ENCODE measurements around the gene DIAPH3.

Gene DIAPH3

DNA sequence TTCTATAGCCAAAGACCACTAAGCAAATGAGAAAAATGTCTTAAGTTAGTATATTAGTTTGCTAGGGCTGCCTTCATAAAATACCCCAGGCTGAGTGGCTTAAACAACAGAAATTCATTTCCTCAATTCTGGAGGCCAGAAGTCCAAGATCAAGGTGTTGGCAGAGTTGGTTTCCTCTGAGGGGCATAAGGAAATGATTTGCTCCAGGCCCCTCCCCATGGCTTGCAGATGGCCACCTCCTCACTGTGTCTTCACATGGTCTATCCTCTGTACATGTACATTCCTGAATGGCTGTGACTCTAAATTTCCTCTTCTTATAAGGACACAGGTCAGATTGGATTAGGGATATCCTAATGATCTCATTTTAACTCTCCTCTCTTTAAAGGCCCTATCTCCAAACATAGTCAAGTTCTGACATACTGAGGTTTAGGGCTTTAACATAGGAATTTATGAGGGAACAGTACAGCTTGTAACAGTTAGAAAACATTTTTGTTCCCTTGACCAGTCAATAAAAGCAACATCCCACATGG is 307.4 kb downstream of the DIAPH3 start:
- DNase-seq: no peak

DNA sequence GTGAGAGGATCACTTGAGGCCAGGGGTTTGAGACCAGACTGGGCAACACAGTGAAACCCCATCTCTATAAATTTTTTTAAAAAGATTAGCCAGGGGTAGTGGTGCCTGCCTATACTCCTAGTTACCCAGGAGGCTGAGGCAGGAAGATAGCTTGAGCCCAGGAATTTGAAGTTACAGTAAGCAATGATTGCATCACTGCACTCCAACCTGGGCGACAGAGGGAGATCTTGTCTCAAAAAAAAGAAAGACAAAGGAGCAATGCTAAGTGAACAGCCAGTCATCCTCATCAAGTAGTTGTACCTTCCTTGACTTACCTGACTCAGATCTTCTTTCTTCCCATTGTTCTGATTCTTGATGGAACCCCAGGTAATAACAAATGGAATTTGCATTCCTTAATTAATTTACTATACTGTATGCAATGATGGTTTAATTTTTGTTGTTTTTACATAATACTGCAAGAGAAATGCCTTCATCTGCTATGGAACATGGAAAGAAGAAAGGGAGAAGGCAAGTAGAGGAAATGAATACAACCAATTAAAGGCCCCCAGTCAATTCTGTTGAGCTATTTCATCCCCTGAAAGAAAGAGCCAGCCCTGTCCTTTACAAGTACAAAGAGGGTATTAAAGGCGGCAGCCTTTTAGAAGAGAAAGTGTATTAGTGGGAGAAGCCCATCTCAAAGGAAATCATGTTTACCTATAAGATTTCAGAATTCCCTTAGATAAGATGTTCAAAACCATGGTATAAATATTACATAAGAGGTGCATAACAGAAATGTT is 316.7 kb downstream of the DIAPH3 start:
- no peak for DNase-seq

DNA sequence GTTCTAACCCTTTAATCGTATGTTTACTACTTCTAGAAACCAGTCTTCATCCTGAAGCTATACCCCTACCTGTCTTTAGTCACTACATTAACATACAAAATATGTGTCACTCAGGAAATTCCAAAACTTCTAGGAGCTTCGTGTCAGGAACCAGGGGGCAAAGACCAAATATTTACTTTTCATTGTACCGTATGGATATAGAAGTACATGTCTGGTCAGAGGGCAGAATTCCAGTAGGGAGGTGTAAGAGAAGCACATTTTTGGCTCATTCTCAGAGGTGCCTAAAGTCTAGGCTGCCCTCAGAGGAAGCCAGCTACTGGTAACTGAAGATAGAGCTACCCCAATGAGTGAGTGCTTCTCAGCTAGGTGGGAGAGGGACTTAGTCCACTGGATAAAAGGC is 320.7 kb downstream of the DIAPH3 start:
- DNase-seq: no peak

DNA sequence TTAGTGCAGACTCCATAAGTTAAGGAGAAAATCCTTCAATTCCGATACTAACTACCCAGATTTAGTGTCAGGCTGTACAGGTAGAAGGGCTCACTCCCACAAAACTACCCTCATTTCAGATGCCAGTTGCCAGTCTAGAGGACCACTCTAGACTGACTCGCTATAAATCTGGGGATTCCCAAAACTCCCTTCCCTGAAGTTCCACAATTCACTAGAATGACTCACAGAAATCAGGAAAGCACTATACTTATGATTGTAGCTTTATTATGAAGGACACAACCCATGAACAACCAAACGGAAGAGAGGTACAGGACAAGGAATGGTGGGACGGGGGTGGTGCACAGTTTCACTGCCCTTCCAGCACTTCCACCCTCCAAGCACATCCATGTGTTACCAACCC is 321.2 kb downstream of the DIAPH3 start:
- no peak for DNase-seq

DNA sequence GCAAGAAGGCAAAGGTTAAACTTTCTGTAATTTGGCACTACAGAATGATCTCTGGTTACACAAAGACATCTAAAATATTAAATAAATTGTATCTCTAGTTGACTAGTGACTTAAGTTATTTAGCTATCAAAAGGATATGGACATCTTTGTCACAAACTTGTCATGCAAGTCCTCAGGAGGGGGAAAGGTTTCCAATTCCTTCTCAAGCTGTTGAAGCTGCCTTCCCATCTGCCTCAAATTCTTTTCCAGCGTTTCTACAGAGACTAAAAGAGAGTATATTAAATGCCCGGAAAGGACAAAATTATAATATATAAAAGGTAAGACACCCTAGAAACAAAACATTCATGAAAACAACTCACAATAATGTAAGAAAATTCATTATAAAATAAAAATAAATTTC is 324.5 kb downstream of the DIAPH3 start:
- DNase-seq: no peak

DNA sequence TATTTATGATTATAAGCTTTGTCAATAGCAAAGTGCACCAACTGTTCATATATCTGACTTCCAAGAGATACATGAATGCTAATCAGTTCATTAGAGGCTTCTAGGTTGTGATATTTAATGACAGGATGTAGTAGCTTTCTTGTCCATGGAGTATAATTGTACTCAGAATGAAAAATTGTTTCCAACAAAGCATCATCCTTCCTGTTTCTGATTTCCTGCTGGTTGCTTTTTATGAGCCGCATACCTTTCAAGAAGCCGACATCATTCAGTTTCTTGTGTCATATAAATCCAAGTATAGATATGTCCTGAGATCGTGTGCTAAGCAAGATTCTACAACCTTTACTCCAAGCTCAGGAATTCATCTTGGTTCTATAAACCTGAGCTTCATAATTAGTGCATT is 326.6 kb downstream of the DIAPH3 start:
- DNase-seq: no peak

DNA sequence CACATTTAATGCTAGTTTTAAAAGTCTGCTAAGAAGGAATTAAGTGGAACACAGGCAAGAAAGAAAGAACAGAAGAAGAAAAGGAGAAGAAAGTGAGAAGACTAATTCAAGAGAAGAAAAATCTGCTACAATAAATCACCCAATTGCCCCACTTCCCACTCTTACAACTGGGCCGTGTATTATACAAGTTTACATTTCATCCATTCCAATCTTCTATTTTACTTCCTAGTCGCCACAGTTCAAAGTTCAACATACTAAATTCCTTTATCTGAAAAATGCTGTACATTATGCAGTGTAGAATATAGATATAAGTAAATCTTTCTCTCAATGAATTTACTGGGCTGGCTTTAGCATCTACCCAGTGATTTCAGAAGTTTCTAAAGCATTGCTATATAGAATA is 328.2 kb downstream of the DIAPH3 start:
- DNase-seq: no peak

DNA sequence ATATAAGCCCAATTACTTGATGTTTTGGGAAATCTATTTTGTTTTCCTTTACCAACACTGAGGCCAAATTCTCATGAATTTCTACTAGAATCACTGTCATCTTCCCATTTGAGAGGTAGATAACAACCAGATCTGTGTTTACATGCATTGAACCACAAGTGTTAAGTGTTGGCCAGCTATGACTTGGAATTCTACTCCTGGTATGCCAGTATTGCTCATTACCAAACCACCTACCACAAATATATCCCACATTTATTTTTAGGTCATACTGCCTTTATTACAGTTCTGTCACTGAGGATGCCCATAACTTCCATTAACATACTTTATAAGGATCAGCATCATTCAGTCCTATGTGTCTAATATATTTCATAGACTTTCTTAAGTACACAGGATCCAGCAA is 328.9 kb downstream of the DIAPH3 start:
- no peak for DNase-seq

DNA sequence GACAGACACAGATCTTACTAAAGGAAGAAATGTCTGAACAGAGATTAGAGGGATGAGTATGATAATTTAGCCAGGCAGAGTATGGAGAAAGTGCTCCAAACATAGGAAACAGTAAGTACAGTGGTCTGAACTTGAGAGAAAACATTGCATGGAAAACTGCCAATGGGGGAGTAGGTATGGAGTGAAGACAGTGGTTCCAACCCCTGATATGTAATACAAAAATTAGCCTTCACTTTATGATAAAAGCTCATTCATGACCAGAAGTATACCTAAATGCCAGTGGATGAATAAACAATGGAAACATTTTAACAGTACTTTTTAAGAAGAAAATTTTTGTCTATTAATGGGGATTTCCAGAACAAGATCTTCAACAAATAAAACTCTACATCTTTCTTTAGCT is 334.0 kb downstream of the DIAPH3 start:
- DNase-seq: no peak

DNA sequence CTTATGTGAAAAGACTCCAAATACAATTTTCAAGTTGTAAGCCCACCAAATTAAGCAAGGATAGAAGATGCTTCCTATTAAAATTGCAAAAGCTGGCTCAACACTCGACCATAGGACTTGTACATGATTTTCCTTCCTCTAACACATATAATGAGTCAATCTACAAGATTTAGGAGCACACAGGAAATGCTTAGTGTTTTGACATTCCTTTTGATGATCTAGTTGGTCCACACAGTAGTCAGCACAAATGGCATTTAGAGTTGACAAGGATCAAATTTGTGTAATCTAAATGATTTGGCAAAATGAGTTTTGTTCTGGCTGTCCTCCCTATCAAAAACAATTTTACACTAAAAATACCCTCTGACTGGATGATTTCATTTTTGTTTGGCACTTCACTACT is 340.2 kb downstream of the DIAPH3 start:
- no peak for DNase-seq

DNA sequence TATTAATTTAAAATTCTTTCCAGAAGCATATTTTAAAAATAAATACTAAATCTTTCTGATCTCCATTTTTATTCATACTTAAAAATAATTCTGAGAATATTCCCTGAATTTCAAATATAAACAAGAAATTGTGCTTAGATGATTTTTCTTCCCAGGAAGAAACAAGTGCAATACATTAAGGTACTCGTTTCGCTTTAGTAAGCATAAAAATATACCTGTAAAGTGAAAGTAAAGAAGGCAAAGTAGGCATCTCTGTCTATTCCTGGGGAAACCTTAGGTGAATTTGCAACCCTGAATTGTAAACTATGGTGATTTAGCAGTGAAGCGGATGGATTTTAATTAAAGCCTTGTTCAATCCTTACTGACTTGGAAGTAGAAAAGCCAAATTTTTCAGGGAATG is 354.2 kb downstream of the DIAPH3 start:
- DNase-seq: no peak

DNA sequence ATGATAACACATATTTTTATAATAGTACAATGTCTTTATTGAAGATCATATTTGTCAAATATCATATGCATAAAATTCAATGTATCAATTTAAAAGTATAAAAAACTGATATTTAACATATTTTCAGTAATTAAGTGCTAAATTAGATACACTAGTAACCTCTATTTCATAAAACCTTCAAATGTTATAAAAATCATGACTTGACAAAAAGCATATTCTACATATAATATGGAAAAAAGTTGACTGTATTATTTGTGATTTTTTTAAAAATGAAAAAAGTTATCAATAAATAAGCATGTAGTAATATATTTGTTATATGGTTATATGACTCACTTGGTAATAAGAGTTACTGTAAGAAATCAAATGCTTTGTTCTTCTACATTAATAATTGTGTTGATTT is 356.9 kb downstream of the DIAPH3 start:
- no peak for DNase-seq

DNA sequence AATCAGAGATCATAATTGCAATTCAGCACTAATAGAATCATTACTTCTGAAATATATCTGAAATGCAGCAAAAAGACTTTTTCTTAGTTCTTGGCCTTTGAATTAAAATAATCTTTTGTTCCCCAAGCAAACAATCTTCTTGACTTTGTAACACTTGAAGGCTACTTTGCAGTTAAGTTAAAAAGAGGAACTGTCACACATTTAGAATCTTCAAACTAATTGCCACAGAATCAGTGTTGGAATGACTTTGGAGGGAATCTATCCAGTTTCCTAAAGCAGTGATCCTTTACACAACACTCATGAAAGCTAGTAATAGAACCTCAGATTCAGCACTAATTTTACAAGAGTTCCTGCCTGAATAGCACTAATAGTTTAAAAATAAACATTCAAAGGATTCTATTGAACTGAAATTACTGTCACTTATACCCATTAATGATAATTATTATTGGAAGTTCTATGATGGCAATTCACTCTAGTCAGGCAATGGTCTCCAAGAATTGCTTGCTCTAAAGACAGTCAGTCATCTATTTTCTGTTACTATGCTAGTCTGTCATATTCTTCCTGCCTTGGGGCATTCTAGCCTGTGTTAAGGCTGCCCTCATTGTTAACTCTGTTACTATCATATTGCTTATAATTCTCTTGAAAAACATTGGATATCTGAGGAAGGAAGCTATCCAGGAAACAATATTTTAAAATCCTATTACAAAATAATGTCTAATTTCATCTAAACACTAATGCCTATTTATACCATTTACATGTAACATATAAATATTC is 362.4 kb downstream of the DIAPH3 start:
- no peak for DNase-seq

DNA sequence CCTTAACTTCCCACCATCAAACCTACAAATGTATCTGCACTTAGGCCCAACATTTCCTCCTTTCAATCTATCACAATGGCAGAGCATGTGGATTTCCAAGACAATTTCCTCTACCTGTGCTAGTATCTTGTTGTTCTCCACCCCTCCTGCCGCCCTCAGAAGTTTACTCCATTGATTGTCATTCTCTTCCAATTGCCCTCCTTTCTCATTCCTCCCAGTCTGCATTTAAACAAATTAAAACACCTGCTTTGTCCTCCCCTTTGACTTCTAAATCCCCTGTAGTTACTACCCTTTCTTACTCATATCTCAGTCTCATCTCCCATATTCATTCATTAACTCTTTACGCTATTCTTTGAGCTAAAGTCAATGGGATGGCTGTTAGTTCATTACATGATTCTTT is 370.6 kb downstream of the DIAPH3 start:
- DNase-seq: no peak

DNA sequence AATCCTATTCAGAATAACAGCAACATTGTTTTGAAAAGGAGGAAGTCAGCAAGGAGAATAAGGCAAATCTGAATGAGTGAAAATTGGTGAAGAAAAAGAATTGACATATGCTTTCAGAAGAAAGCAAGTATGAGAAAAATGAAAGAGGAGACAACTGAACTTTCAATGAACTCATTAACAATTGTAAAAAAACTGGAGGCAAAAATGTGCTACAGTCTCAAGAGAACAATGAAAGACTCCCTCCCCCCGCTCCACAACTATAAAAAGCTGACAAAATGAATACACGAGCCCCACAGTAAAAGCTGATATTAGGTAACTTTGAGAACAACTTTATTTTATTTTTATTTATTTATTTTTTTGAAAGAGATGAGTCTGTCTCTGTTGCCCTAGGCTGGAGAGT is 373.1 kb downstream of the DIAPH3 start:
- DNase-seq: no peak

DNA sequence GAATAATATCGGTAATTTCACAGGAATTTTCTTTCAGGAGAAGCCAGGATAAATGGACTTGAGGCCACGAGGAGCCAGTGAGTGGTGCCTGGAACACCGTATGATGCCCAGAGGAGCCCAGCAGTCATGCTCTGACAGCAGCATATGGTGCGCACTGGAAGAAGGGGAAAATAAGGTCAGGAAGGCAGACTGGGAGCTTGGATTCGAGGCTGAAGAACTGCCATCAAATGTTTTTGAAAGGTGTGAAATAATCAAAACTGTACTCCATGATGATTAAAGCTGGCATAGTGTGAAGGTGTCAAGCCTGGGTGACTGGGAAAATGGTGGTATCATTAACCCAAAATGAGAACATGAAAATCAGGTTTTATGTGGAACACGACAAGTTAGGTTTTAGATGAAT is 374.2 kb downstream of the DIAPH3 start:
- no peak for DNase-seq

DNA sequence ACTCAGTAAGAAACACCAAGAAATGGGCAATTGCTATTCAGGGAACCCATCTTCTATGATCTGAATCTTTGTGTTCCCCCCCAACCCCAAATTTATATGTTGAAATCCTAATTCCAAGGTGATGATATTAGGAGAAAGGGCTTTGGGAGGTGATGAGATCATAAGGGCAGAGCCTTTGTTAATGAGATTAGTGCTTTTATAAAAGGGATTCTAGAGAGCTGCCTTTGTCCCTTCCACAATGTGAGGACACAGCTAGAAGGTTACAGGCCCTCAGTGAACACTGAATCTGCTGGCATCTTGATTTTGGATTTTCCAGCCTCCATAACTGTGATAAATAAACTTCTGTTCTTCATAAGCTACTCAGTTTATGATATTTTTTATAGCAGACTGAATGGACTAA is 376.0 kb downstream of the DIAPH3 start:
- DNase-seq: no peak

DNA sequence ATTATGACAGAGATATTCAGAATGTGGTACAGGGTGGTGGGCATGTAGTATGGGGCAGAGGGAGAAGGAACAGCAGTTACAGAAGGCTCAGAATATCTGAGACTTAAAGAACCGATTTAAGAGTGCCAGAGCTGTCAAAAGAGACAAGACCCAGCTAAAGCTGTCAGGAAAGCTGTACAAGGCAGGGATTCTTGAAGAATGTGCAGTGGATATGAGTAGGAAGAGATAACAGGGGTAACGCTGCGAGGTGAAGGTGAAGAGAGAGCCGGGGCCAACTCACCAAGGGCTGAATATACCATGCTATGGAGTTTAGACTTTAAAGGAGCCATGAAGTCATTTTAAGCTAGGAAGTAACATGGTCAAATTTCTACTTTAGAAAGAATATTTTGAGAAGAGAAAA is 381.0 kb downstream of the DIAPH3 start:
- no peak for DNase-seq

DNA sequence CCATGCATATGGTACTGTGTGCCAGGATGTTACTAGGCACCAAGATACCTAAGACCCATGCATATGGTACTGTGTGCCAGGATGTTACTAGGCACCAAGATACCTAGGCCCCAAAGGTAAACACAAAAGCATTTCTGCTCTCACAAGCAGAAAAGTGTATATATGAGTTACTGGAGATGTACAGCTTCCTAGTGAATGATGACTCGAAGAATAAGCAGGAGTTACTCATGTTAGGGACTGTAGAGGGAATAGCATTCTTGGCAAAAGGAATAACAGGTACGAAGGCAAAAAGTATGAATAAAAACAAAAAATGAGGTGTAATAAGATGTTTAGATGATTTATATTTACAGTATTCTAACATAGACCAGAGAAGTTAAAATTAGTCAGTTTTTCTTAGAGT is 383.7 kb downstream of the DIAPH3 start:
- no peak for DNase-seq

DNA sequence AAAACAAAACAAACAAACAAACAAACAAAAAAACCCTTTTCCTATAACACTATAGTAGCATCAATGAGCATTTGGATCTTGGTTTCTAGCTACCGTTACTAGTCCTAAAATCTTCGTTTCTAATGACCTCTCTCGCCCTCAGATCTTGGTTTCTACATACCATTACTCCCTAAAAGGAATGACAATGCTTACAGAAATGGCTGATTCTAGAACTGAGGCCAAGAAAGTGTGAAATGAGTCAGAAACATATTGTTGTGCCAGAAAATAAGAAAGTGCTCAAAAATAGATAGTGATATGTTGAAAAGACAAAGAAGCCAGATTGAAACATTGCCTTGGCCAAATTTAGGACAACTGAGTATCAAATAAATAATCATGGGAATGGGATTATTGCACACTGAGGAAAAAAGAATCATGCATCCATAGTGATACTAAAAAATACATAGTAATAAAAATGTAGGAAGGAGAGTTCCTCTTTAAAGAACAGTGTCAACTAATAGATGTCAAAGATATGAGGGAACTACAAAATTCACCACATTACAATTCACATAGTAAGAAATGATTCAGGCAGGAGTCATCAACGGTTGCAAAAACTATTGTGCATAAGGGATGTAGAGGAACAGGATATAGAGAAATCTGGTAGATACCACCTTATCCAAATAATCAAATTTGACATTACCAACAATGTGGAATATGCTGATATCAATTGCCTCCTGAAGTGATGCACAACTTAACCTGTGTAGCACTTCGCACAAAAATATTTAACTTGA is 386.6 kb downstream of the DIAPH3 start:
- no peak for DNase-seq

DNA sequence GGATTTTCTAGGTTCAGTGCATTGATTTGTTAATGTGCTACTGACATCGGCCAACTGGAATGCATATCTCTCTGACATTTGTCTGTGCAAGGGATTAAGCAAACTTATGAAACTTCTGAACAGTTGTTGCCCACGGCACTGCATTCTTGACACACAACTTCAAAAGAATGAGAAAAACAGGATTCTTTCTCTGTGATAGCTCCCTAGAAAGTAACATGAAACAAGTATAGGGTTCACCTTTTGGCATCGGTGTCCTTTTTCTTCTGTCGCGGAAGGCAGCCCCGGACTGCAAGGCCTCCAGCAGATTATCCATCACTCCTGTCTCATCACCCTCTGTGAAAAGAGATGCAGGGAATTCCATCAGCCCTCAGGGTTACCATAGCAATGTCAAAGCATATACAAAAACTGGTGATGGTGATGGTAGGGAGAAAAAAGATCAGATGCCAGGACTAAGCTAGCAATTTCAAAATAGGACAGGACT is 389.2 kb downstream of the DIAPH3 start:
- DNase-seq: no peak

DNA sequence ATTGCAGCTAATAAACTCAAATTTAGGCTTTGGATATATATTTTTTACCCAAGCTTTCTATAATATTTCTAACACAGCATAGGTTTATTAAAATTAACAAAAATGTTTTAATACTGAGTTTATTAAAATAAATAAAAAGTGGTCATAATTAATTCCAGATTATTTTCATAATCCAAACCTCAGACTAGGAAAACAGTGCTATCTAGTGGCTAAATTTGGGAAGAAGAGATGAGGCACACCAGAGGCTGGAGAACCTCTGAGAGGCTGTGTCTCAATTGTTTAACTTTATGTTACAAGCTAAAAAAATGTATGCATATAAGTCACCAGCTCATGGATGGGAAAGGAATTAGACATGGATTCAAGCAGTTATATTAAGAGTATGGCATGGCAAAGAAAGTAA is 392.5 kb downstream of the DIAPH3 start:
- no peak for DNase-seq

DNA sequence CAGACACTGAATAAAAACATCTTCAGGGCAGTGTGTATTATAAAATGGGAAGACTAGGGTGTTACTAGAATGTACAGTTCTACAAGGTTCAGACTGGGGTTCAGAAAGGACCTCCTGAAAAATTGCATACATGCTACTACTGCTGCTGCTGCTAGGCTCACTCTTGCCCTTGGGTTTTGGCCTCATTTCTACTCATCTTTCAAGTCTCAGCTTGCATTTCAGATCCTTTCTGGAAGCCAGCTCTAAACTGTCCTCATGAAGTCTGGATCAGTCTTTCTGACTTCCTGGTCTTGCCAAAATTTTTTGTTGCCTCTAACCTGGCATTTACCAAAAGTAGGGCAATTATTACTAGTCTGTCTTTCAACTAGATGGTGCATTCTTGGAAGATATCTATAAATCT is 393.3 kb downstream of the DIAPH3 start:
- no peak for DNase-seq

DNA sequence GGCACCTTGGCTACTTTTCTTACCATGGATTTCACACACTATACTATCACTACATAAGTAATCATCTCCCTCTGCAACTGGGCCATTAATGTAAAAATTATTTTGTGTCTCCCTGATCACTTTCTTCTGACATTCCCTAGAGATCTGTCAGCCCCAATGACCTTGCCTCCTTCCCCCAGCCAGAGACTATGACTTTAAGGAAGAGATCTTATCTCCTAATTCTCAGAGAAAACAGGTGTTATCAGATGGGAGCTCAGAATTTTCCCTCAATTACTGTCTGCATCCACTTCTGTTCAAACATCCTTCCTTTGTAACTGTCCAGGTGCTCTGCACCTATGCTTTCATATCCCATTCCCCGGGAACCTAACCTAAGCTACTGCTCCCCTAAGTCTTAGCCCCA is 397.5 kb downstream of the DIAPH3 start:
- no peak for DNase-seq
